Measurements from ENCODE around the gene CTSW. TPM values are rescaled to one million over a fixed set of nuclear protein-coding genes. Genes with fewer than 3 reads are reported as not detected.

Gene CTSW
- polyA plus RNA-seq, 1 donor from 2014 or later, result not detected

GRCh38 chr11:65870706-65871681 is 8.6 kb upstream of the CTSW start:
- H3F3A ChIP-seq (ENCODE audit: insufficient read depth, low read length, poor library complexity, severe bottlenecking), result no peaks in the 10 kb centered on the region
- H3K4me2 ChIP-seq (ENCODE audit: low read length), result no peak overlapping the region
- H3K9me2 ChIP-seq (ENCODE audit: insufficient read depth, low read length), result no peaks in the 10 kb centered on the region
- TF ChIP-seq MXI1 (conservative IDR thresholded peaks at IDR 0.05; ENCODE audit: poor library complexity, severe bottlenecking) (no peak), RAD21 (conservative IDR thresholded peaks at IDR 0.05) (no peak), TAF1 (IDR thresholded peaks at IDR 0.05; ENCODE audit: low read depth) (no peak), EP300 (conservative IDR thresholded peaks at IDR 0.05; ENCODE audit: poor library complexity, severe bottlenecking) (no peak), REST (IDR thresholded peaks at IDR 0.05; ENCODE audit: borderline replicate concordance) (no peak), CTCF (IDR thresholded peaks at IDR 0.05; ENCODE audit: poor library complexity, severe bottlenecking) (no peak), POLR2AphosphoS5 (IDR thresholded peaks at IDR 0.05) (no peak), SMC3 (conservative IDR thresholded peaks at IDR 0.05; ENCODE audit: poor library complexity) (no peak), EZH2 (IDR thresholded peaks at IDR 0.05; ENCODE audit: borderline replicate concordance, insufficient read depth, low read length, poor library complexity, severe bottlenecking) (no peak)
- no peaks in the 10 kb centered on the region for H3K9me3 ChIP-seq (ENCODE audit: low read length)
- no peak overlapping the region for H2AFZ ChIP-seq (ENCODE audit: low read depth, low read length)
- no peak overlapping the region for H3K9ac ChIP-seq (ENCODE audit: low read length)
- no peak overlapping the region for H3K4me3 ChIP-seq (ENCODE audit: low read length)
- H4K20me1 ChIP-seq (ENCODE audit: insufficient read depth), result no peaks in the 10 kb centered on the region
- peaks cover 11% of the 10 kb centered on the region for H3K27me3 ChIP-seq (ENCODE audit: insufficient read depth, low read depth, low read length)
- H3K79me2 ChIP-seq (replicated peaks; ENCODE audit: insufficient read depth, low read length), result no peaks in the 10 kb centered on the region
- no peaks in the 10 kb centered on the region for H3K36me3 ChIP-seq (ENCODE audit: insufficient read depth, low read length)
- no peak overlapping the region for H3K27ac ChIP-seq (ENCODE audit: low read length)

GRCh38 chr11:65871811-65872548 is 7.7 kb upstream of the CTSW start:
- no peaks in the 10 kb centered on the region for H3K9me2 ChIP-seq (ENCODE audit: insufficient read depth, low read length)
- H3K27ac ChIP-seq (ENCODE audit: low read length), result no peak overlapping the region
- H3K4me3 ChIP-seq (ENCODE audit: low read length), result no peak overlapping the region
- H3F3A ChIP-seq (ENCODE audit: insufficient read depth, low read length, poor library complexity, severe bottlenecking), result no peaks in the 10 kb centered on the region
- no peak overlapping the region for H3K4me2 ChIP-seq (ENCODE audit: low read length)
- H3K9me3 ChIP-seq (ENCODE audit: low read length), result no peaks in the 10 kb centered on the region
- no peaks in the 10 kb centered on the region for H4K20me1 ChIP-seq (ENCODE audit: insufficient read depth)
- no peak overlapping the region for H3K9ac ChIP-seq (ENCODE audit: low read length)
- H3K79me2 ChIP-seq (replicated peaks; ENCODE audit: insufficient read depth, low read length), result no peaks in the 10 kb centered on the region
- H2AFZ ChIP-seq (ENCODE audit: low read depth, low read length), result no peak overlapping the region
- peaks cover 11% of the 10 kb centered on the region for H3K27me3 ChIP-seq (ENCODE audit: insufficient read depth, low read depth, low read length)
- no peaks in the 10 kb centered on the region for H3K36me3 ChIP-seq (ENCODE audit: insufficient read depth, low read length)
- no peak for TF ChIP-seq EZH2 (IDR thresholded peaks at IDR 0.05; ENCODE audit: borderline replicate concordance, insufficient read depth, low read length, poor library complexity, severe bottlenecking)
- no peak for TF ChIP-seq SMC3 (conservative IDR thresholded peaks at IDR 0.05; ENCODE audit: poor library complexity)
- TF ChIP-seq REST (IDR thresholded peaks at IDR 0.05; ENCODE audit: borderline replicate concordance), result no peak
- no peak for TF ChIP-seq EP300 (conservative IDR thresholded peaks at IDR 0.05; ENCODE audit: poor library complexity, severe bottlenecking)
- no peak for TF ChIP-seq MXI1 (conservative IDR thresholded peaks at IDR 0.05; ENCODE audit: poor library complexity, severe bottlenecking)
- no peak for TF ChIP-seq TAF1 (IDR thresholded peaks at IDR 0.05; ENCODE audit: low read depth)
- no peak for TF ChIP-seq CTCF (IDR thresholded peaks at IDR 0.05; ENCODE audit: poor library complexity, severe bottlenecking)
- no peak for TF ChIP-seq POLR2AphosphoS5 (IDR thresholded peaks at IDR 0.05)
- TF ChIP-seq RAD21 (conservative IDR thresholded peaks at IDR 0.05), result no peak

All from neural cell (in vitro differentiated cells).